T-helper 17 cell (primary cell): Measurements from ENCODE around the gene CNTRL. TPM values are rescaled to one million over a fixed set of nuclear protein-coding genes. Genes with fewer than 3 reads are reported as not detected.

Source experiments
- ATAC-seq: fragments of 150-1000 bp; cut with Tn5 transposase; 2 replicates; pipeline ENCODE4 v1.10.0; 2021; ENCODE audit warnings: mild to moderate bottlenecking, moderate library complexity
- DNase-seq, 3 donors: peaks; one replicate each; pipeline versions ENCODE4 v3.0.0 to v3.0.0-alpha.2; 2020 to 2021
- H3K9me3 ChIP-seq: one replicate; pipeline ENCODE4 v1.7.0; 2013; ENCODE audit warnings: low read length, mild to moderate bottlenecking; ENCODE audit not compliant: control insufficient read depth, poor library complexity, severe bottlenecking
- H3K27ac Mint-ChIP-seq: one replicate; pipeline ENCODE4 v1.8.0; 2022; ENCODE audit warnings: mild to moderate bottlenecking, moderate library complexity, mixed read lengths
- H3K27me3 Mint-ChIP-seq: one replicate; pipeline ENCODE4 v1.8.0; 2022; ENCODE audit warnings: mixed read lengths
- H3K36me3 Mint-ChIP-seq: one replicate; pipeline ENCODE4 v1.8.0; 2022; ENCODE audit warnings: low read depth, mixed read lengths
- H3K4me1 Mint-ChIP-seq: one replicate; pipeline ENCODE4 v1.8.0; 2022; ENCODE audit warnings: mild to moderate bottlenecking, mixed read lengths
- H3K4me3 Mint-ChIP-seq: one replicate; pipeline ENCODE4 v1.8.0; 2022; ENCODE audit warnings: mild to moderate bottlenecking, moderate library complexity, mixed read lengths
- total RNA-seq, 4 donors: library from RNA in 2 of 4; stranded (reverse) in 2 of 4; gene quantifications; one replicate each; pipeline ENCODE4 v1.2.3 and lab custom pipeline; 2022 to 2026

Gene CNTRL
- total RNA-seq, 2 donors from 2014 or later: 69.5 to 81.1 TPM

DNA sequence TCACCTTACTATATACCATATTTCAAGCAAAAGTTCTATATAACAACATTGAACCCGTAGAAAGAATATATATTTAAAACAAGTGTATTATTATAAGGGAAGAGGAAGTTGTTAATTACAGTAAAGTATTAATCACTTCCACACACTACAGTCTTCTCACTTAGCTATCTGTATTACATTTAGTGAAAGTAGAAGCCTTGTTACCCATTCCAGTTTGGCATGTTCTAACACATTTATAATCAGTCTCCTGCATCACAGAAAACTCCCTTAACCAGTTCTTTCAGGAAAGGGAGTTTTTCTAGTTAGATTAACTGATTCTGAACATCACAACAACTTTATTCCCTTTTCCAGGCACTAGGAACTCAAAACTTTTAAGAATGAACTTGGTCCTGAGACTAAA is 120.0 kb downstream of the CNTRL start:
- no peak for ATAC-seq
- Mint-ChIP-seq H3K4me1 (peaks cover 43% of the 10 kb centered on the region), H3K27ac (peak overlapping the region; percentile 92), H3K27me3 (no peaks in the 10 kb centered on the region), H3K36me3 (no peaks in the 10 kb centered on the region), H3K4me3 (no peak overlapping the region)
- DNase-seq: no peak
- no peaks in the 10 kb centered on the region for H3K9me3 ChIP-seq

DNA sequence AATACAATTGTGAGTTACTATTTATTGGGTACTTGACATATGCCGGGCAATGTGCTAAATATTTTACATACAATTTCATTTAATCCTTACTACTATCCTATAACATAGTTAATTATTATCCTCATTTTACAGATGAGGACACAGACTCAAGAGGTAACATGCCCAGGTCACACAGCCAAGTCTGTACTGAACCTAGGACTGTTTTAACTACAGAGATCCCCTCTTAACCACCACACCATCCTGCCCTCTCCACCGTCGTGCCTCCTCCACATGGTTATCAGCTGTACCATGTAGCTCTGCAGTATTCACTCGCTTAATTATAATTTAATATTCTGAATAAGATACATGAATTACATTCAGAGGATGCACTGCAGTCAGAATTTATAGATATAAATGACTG is 121.6 kb downstream of the CNTRL start:
- H3K4me3 Mint-ChIP-seq: peak overlapping the region; percentile 57
- H3K27ac Mint-ChIP-seq: peak overlapping the region; percentile 90
- no peaks in the 10 kb centered on the region for H3K36me3 Mint-ChIP-seq
- peaks cover 45% of the 10 kb centered on the region for H3K4me1 Mint-ChIP-seq
- H3K27me3 Mint-ChIP-seq: no peaks in the 10 kb centered on the region
- DNase-seq: no peak
- no peaks in the 10 kb centered on the region for H3K9me3 ChIP-seq
- no peak for ATAC-seq

DNA sequence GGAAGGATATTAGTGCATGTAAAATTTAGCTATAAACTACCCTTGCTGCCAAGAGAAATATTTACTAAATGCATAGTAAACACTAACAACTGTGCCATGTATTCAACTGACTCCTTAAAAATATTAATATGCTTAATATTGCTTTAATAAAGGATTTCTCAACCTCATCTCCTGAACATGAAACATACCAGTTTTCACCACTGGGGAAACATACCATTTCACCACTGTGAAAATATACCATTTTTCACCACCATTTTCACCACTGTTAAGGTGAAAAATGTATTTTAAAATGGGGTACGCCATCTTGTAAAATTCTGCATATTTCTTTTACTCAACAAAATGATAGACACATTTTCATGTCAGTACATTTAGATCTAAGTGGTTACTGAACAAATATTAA is 122.4 kb downstream of the CNTRL start:
- no peak for DNase-seq
- H3K27me3 Mint-ChIP-seq: no peaks in the 10 kb centered on the region
- peak overlapping the region; percentile 90 for H3K27ac Mint-ChIP-seq
- H3K4me1 Mint-ChIP-seq: peaks cover 47% of the 10 kb centered on the region
- no peak overlapping the region for H3K4me3 Mint-ChIP-seq
- no peak for ATAC-seq
- no peaks in the 10 kb centered on the region for H3K9me3 ChIP-seq
- H3K36me3 Mint-ChIP-seq: no peaks in the 10 kb centered on the region

- ATAC-seq (no peak), DNase-seq (no peak)
- H3K9me3 ChIP-seq: no peaks in the 10 kb centered on the region
- H3K27me3 Mint-ChIP-seq: no peaks in the 10 kb centered on the region
- H3K4me3 Mint-ChIP-seq: peak overlapping the region; percentile 92
- H3K4me1 Mint-ChIP-seq: peaks cover 49% of the 10 kb centered on the region
- H3K27ac Mint-ChIP-seq: peak overlapping the region; percentile 88
- no peaks in the 10 kb centered on the region for H3K36me3 Mint-ChIP-seq
Observed at GRCh38 chr9:121198512-121199042, 123.8 kb downstream of the CNTRL start.

DNA sequence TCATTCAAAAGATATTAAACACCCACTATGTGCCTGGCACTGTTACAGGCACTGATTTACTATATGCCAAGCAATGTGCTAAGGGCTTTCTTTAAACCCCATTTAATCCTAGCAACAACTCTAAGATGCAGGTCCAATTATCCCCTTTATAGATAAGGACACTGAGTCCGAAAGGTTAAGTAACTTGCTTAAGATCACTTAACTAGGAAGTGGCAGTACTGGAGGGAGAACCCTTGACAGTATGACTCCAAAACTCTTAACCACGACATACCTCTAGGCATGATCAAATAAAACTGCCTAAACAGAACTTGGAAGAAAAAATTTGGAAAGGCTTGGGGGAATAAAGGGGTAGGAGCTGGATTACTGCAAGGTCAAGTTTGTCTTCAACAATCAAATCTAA is 125.2 kb downstream of the CNTRL start:
- Mint-ChIP-seq H3K36me3 (no peaks in the 10 kb centered on the region), H3K27me3 (no peaks in the 10 kb centered on the region), H3K4me1 (peaks cover 43% of the 10 kb centered on the region), H3K27ac (peak overlapping the region; percentile 88), H3K4me3 (peak overlapping the region; percentile 92)
- no peak for DNase-seq
- H3K9me3 ChIP-seq: no peaks in the 10 kb centered on the region
- no peak for ATAC-seq

- Mint-ChIP-seq H3K4me1 (peaks cover 39% of the 10 kb centered on the region), H3K27me3 (no peaks in the 10 kb centered on the region)
- DNase-seq: no peak
Observed at GRCh38 chr9:121200356-121200755, 125.6 kb downstream of the CNTRL start.

GRCh38 chr9:121201045-121201737 is 126.4 kb downstream of the CNTRL start:
- Mint-ChIP-seq H3K4me1 (peaks cover 33% of the 10 kb centered on the region), H3K27me3 (no peaks in the 10 kb centered on the region), H3K4me3 (peak overlapping the region; percentile 92), H3K27ac (peak overlapping the region; percentile 88), H3K36me3 (no peaks in the 10 kb centered on the region)
- ATAC-seq: peak; percentile 25
- DNase-seq: peak; percentile 40 to 52 (median 47)
- H3K9me3 ChIP-seq: no peaks in the 10 kb centered on the region

More at GRCh38 chr9:121200356-121200755, 125.6 kb downstream of the CNTRL start:
- H3K27ac Mint-ChIP-seq: peak overlapping the region; percentile 88
- ATAC-seq: no peak
- no peaks in the 10 kb centered on the region for H3K9me3 ChIP-seq
- no peaks in the 10 kb centered on the region for H3K36me3 Mint-ChIP-seq
- H3K4me3 Mint-ChIP-seq: peak overlapping the region; percentile 92

DNA sequence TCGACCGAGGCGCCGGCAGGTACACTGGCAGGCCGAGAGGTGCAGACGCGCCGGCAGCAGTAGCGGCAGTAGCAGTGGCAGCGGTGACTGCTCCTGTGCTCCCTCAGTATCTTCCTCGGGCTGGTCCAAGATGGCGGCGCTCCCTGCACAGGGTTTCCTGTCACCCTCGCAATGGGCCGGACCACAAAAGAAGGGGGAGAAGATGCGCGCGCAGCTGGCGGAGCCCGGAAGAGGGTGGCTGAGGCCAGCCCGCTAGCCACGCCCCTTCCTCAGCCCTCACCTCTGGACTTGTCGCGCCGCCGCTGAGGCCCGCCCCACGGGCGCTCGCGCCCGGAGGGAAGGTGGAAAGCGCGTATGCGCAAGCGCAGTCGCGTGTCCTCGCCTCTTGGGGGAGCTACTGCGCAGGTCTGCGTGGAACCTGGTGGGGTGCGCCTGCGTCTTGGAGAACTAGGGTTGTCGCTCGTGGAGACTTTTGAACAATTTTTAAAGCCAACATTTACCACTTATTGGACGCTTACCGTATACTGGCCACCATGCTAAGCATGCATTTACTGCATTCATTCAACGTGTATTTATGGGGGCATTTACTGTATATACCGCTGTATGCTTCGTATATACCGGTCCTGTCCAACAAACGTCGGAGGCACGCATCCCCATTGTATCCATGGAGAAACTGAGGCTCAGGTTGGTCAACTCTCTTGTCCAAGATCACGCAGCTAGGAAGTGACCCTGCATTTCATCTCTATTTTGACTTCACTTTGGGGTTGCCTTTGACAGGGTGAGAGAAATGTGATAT is 127.2 kb downstream of the CNTRL start, which contains the start of gene RAB14:
Gene RAB14 (minus strand): TSS at position 132 of the 796 bp plus-strand sequence. CDS start 8,457 bp downstream, outside the sequence.
- Mint-ChIP-seq H3K4me1 (peaks cover 29% of the 10 kb centered on the region), H3K27ac (peak within 1 kb of the TSS; percentile 88), H3K27me3 (no peaks in the 10 kb centered on the region), H3K4me3 (peak within 1 kb of the TSS; percentile 92), H3K36me3 (no peaks in the 10 kb centered on the region)
- DNase-seq (peak; percentile 100), ATAC-seq (peak; percentile 89)
- H3K9me3 ChIP-seq: no peaks in the 10 kb centered on the region

DNA sequence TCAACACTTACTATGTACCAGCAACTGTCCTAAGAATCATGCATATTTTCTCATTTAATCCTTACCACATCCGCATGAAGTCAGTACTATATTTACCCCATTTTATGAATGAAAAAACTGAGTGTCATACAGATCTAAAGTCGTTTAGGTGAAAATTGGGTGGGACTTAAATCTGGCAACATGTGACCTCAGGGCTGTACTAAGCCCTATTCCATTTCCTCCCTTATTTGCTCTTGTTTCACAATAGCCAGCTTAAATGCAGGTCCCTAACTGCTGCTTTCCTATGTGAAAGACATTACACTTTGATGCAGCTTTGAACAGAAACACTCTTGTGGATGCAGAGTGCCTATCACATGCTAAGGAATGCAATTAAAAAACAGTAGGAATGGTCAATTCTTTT is 129.4 kb downstream of the CNTRL start:
- Mint-ChIP-seq H3K4me3 (no peak overlapping the region), H3K4me1 (peaks cover 24% of the 10 kb centered on the region), H3K36me3 (no peaks in the 10 kb centered on the region), H3K27ac (no peak overlapping the region), H3K27me3 (no peaks in the 10 kb centered on the region)
- H3K9me3 ChIP-seq: no peaks in the 10 kb centered on the region
- no peak for DNase-seq
- ATAC-seq: no peak

DNA sequence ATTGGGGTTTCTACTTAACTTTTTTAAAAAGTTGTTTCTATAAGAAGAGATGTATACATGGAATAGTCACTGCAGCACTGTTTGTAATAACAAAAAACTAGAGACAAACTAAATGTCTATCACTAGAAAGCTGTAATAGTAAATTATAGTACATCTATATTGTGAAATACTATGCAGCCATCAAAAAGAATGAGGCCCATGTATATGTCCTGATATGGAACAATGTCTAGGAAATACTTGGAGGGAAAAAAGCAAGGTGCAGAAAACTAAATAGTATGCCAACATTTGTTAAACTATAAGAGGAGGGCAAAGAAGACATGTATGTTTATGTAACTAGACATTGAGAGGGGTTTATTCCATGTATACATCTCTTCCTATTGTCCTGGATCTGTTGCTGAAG is 129.9 kb downstream of the CNTRL start:
- Mint-ChIP-seq H3K36me3 (no peaks in the 10 kb centered on the region), H3K27ac (no peak overlapping the region), H3K4me3 (no peak overlapping the region), H3K4me1 (peaks cover 23% of the 10 kb centered on the region), H3K27me3 (no peaks in the 10 kb centered on the region)
- no peaks in the 10 kb centered on the region for H3K9me3 ChIP-seq
- ATAC-seq: no peak
- no peak for DNase-seq

- DNase-seq (no peak), ATAC-seq (no peak)
- H3K27me3 Mint-ChIP-seq: no peaks in the 10 kb centered on the region
- no peaks in the 10 kb centered on the region for H3K9me3 ChIP-seq
- no peak overlapping the region for H3K4me3 Mint-ChIP-seq
- H3K4me1 Mint-ChIP-seq: peaks cover 13% of the 10 kb centered on the region
- no peaks in the 10 kb centered on the region for H3K36me3 Mint-ChIP-seq
- H3K27ac Mint-ChIP-seq: no peak overlapping the region
Observed at GRCh38 chr9:121206516-121207370, 132.0 kb downstream of the CNTRL start.

- Mint-ChIP-seq H3K4me3 (no peak overlapping the region), H3K27me3 (no peaks in the 10 kb centered on the region), H3K27ac (no peak overlapping the region), H3K36me3 (no peaks in the 10 kb centered on the region), H3K4me1 (peaks cover 10% of the 10 kb centered on the region)
- ATAC-seq (peak; percentile 64), DNase-seq (no peak)
- no peaks in the 10 kb centered on the region for H3K9me3 ChIP-seq
Observed at GRCh38 chr9:121207371-121207940, 132.7 kb downstream of the CNTRL start.
